HG02870 (cell line): ENCODE data around the gene DNMT3B.

ENCODE experiments used
- ATAC-seq: cut with Tn5 transposase; IDR thresholded peaks from one replicate; pipeline ENCODE4 v1.9.1; 2021; ENCODE audit warnings: mild to moderate bottlenecking, moderate library complexity; ENCODE audit not compliant: unreplicated experiment

Gene DNMT3B

DNA sequence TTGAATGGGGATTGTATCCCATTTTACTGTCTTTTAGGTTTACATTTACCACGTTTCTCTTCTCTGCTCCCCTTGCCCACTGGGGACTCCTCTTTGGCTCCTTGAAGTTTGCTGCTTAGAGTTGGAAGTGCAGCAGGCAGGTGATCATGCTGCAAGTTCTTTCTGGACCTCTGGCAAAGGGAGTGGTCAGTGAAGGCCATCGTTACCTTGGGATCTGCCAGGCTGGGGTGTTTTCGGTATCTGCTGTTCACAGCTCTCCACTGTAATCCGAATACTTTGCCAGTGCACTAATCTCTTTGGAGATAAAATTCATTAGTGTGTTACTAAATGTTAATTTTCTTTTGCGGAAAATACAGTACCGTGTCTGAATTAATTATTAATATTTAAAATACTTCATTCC is 87.4 kb downstream of the DNMT3B start:
- ATAC-seq, result no peak

DNA sequence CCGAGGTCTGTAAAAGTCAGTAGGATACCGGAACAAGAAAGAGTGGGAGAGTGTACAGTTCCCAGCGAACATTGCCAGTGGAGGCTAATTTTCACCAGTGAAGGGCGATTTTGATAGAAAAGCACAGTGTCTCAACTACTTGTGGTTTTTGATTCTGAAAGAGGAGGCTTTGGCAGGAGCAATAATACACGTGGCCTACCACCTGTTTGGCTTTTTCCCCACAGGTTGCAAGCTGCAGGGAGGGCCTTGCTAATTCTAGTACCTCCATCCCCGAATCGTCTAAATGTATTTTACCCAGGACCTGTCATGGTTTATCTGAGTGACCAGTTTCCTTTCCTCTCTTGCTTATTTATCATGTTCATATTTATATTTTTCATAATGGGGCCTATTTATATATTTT is 93.2 kb downstream of the DNMT3B start:
- no peak for ATAC-seq

DNA sequence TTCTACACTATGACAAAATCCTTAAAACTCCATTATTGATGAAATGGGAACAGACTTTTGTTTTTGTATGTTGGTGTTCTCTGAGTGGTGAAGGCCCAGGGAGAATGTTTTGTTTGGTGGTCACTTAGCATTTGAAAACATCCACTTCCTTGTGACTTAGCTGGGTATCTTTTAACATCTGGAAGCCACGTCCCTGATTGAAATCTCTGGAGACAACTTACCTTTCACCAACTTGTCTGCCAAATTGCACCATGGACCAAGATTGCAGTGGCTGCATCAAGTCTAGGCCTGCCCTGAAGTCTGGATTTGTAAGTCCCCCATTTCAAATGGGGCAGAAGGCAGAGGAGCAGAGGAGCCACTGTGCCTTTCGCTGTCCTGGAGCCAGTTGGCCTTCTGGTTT is 96.0 kb downstream of the DNMT3B start:
- ATAC-seq, result no peak
